ENCODE measurements around the gene GRK3. TPM values are rescaled to one million over a fixed set of nuclear protein-coding genes. Genes with fewer than 3 reads are reported as not detected.

GRK3 gene
- total and polyA plus RNA-seq, 2 donors (not counting 3 experiments of a cell fraction or from before 2014, with no cell fraction given): 0.68 to 4.4 TPM

DNA sequence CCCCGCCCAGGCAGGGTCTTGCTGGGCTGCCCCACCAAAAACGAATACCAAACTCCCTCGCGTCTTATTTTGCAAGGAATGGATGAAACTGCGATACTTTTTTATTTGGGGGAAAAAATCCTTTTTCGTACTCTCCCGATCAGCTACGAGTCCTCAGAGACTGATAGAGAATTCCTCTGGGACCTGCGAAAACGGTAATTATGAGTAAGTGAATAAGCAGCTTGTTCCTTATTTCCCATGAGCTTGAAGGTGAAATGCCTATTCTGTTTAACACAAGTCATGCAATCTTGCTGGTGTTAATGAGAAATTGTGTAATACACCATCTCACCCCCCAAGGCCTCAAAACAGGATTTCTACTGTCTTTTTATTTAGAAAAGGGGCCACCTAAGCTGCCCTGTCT lies 5.5 kb downstream of the GRK3 start:
- Histone ChIP-seq H2AFZ (ENCODE audit: low read depth, low read length) (no peak overlapping the region), H3K27ac (ENCODE audit: insufficient read depth, low read depth, low read length) (no peak overlapping the region), H3K36me3 (ENCODE audit: control insufficient read depth in 2 of 2, extremely low read depth in 1 of 2, insufficient read depth in 2 of 2, low read length in 2 of 2) (no peaks in the 10 kb centered on the region), H3K9me1 (replicated peaks; ENCODE audit: control insufficient read depth, extremely low read depth, insufficient read depth, low read length) (no peaks in the 10 kb centered on the region), H3K79me2 (ENCODE audit: control insufficient read depth, insufficient read depth, low read length) (no peaks in the 10 kb centered on the region), H3K9ac (replicated peaks; ENCODE audit: extremely low read depth, insufficient read depth, low read length) (no peak overlapping the region), H3K4me1 (ENCODE audit: control insufficient read depth, extremely low read depth, insufficient read depth, low read length) (peaks cover 2% of the 10 kb centered on the region), H4K20me1 (replicated peaks; ENCODE audit: control insufficient read depth, extremely low read depth, insufficient read depth, low read length) (no peaks in the 10 kb centered on the region), H3K4me2 (ENCODE audit: insufficient read depth, low read length) (no peak overlapping the region), H3K9me3 (replicated peaks; ENCODE audit: control insufficient read depth, insufficient read depth, low read length) (no peaks in the 10 kb centered on the region), H3K27me3 (ENCODE audit: control insufficient read depth in 2 of 2, insufficient read depth in 2 of 2, low read length in 2 of 2) (peaks cover 0 to 3% of the 10 kb centered on the region in 2 experiments), H3K4me3 (replicated peaks in 1 of 3; ENCODE audit: insufficient read depth in 1 of 3, low read depth in 1 of 3, low read length in 3 of 3) (no peak overlapping the region)
- DNase-seq (ENCODE audit: low read depth, low spot score): no peak
- ChIA-PET CTCF (no interaction called here), POLR2A (no interaction called here)
- intact Hi-C loops (cut with micrococcal nuclease) (loop anchor here (5.0 kb wide), 1 partner anchor 108 kb away; no protein-coding TSS in a partner anchor), dilution Hi-C loops (cut with MboI; ENCODE audit: extremely low pct_ligation_motif_present, low sequenced_read_pairs) (no loop called here)
- no TSS peak for BruUV-seq (replicated peaks)
- no peak for FAIRE-seq
- TF ChIP-seq GATA2 (IDR thresholded peaks at IDR 0.05; ENCODE audit: insufficient read depth, insufficient read length, low read depth, low read length) (no peak), FOS (IDR thresholded peaks at IDR 0.05; ENCODE audit: borderline replicate concordance, insufficient read depth, low read length) (no peak), JUN (IDR thresholded peaks at IDR 0.05; ENCODE audit: borderline replicate concordance, insufficient read depth, insufficient read length, low read depth) (no peak), EZH2 (IDR thresholded peaks at IDR 0.05; ENCODE audit: borderline replicate concordance, low read depth, low read length, severe bottlenecking) (no peak), POLR2A (IDR thresholded peaks at IDR 0.05; ENCODE audit: low read depth, low read length) (no peak), POLR2AphosphoS5 (IDR thresholded peaks at IDR 0.05; ENCODE audit: insufficient read depth, low read depth, low read length) (no peak), MYC (IDR thresholded peaks at IDR 0.05; ENCODE audit: low read depth, low read length) (no peak)
- TF ChIP-seq, protein P1, sequence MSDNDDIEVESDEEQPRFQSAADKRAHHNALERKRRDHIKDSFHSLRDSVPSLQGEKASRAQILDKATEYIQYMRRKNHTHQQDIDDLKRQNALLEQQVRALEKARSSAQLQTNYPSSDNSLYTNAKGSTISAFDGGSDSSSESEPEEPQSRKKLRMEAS (IDR thresholded peaks at IDR 0.05; ENCODE audit: insufficient read depth, insufficient read length): no peak
- TF ChIP-seq, protein P2, sequence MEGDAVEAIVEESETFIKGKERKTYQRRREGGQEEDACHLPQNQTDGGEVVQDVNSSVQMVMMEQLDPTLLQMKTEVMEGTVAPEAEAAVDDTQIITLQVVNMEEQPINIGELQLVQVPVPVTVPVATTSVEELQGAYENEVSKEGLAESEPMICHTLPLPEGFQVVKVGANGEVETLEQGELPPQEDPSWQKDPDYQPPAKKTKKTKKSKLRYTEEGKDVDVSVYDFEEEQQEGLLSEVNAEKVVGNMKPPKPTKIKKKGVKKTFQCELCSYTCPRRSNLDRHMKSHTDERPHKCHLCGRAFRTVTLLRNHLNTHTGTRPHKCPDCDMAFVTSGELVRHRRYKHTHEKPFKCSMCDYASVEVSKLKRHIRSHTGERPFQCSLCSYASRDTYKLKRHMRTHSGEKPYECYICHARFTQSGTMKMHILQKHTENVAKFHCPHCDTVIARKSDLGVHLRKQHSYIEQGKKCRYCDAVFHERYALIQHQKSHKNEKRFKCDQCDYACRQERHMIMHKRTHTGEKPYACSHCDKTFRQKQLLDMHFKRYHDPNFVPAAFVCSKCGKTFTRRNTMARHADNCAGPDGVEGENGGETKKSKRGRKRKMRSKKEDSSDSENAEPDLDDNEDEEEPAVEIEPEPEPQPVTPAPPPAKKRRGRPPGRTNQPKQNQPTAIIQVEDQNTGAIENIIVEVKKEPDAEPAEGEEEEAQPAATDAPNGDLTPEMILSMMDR (IDR thresholded peaks at IDR 0.05; ENCODE audit: extremely low read depth in 1 of 2, insufficient read depth in 1 of 2, low read depth in 1 of 2, low read length in 2 of 2): no peak
